ENCODE data around the gene OR2AJ1. TPM values are rescaled to one million over a fixed set of nuclear protein-coding genes. Genes with fewer than 3 reads are reported as not detected.

Gene OR2AJ1
- total and polyA plus RNA-seq, 2 donors (not counting 1 experiment from before 2014, with no cell fraction given) = not detected

- Mint-ChIP-seq H3K4me1 (peaks cover 2% of the 10 kb centered on the region), H3K27ac (no peak overlapping the region), H3K4me3 (no peak overlapping the region), H3K9me3 (ENCODE audit: insufficient read depth) (no peaks in the 10 kb centered on the region), H3K27me3 (no peaks in the 10 kb centered on the region)
- DNase-seq (no peak), ATAC-seq (ENCODE audit: low read depth) (no peak)
- H3K9ac ChIP-seq (ENCODE audit: low read length) = no peak overlapping the region
- TF ChIP-seq EZH2 (IDR thresholded peaks at IDR 0.05; ENCODE audit: borderline replicate concordance, insufficient read depth, low read depth, low read length, poor library complexity, severe bottlenecking) (no peak), CTCF (IDR thresholded peaks at IDR 0.05) (no peak)
- no peaks in the 10 kb centered on the region for H3K27me3 ChIP-seq (replicated peaks in 1 of 4; ENCODE audit: control extremely low read depth in 1 of 4, control insufficient read depth in 3 of 4, insufficient read depth in 4 of 4, low read length in 3 of 4)
- H3K4me2 ChIP-seq (replicated peaks; ENCODE audit: low read depth, low read length, poor library complexity, severe bottlenecking) = no peak overlapping the region
- no peaks in the 10 kb centered on the region for H4K20me1 ChIP-seq (ENCODE audit: control insufficient read depth, insufficient read depth, low read length, poor library complexity, severe bottlenecking)
- intact Hi-C loops (cut with micrococcal nuclease) = no loop called here
- ChIA-PET POLR2A (no interaction called here), CTCF (no interaction called here)
- no peak overlapping the region for H3K27ac ChIP-seq (ENCODE audit: low read length in 2 of 2)
- H3K4me1 ChIP-seq (ENCODE audit: control insufficient read depth in 2 of 2, insufficient read depth in 2 of 2, low read length in 2 of 2) = no peaks in the 10 kb centered on the region
- H3K4me3 ChIP-seq (ENCODE audit: control extremely low read depth in 1 of 5, extremely low read depth in 1 of 5, insufficient read depth in 1 of 5, low read depth in 2 of 5, low read length in 4 of 5) = no peak overlapping the region
- no peaks in the 10 kb centered on the region for H3K36me3 ChIP-seq (replicated peaks in 1 of 2; ENCODE audit: control extremely low read depth in 1 of 2, control insufficient read depth in 1 of 2, extremely low read depth in 1 of 2, insufficient read depth in 2 of 2, low read length in 1 of 2)
- WGBS (ENCODE audit: insufficient coverage) = 56% methylated on average over 2 of the region's 2 CpGs
- H2AFZ ChIP-seq (ENCODE audit: insufficient read depth, low read depth, low read length, poor library complexity, severe bottlenecking) = no peak overlapping the region
- H3K79me2 ChIP-seq (ENCODE audit: control insufficient read depth, insufficient read depth, low read length) = no peaks in the 10 kb centered on the region
- no peaks in the 10 kb centered on the region for H3K9me3 ChIP-seq (ENCODE audit: control extremely low read depth in 1 of 3, control insufficient read depth in 2 of 3, insufficient read depth in 1 of 3, low read length in 2 of 3)
Measured at GRCh38 chr1:247913786-247914185, 10.9 kb upstream of the OR2AJ1 start.

GRCh38 chr1:247914941-247915662, 9.6 kb upstream of the OR2AJ1 start:
- peaks cover 2% of the 10 kb centered on the region for H3K4me1 Mint-ChIP-seq
- H3K9ac ChIP-seq (ENCODE audit: low read length) = no peak overlapping the region
- H3K4me3 Mint-ChIP-seq = no peak overlapping the region

More at GRCh38 chr1:247914941-247915662, 9.6 kb upstream of the OR2AJ1 start:
- Histone ChIP-seq H4K20me1 (ENCODE audit: control insufficient read depth, insufficient read depth, low read length, poor library complexity, severe bottlenecking) (no peaks in the 10 kb centered on the region), H3K36me3 (replicated peaks in 1 of 2; ENCODE audit: control extremely low read depth in 1 of 2, control insufficient read depth in 1 of 2, extremely low read depth in 1 of 2, insufficient read depth in 2 of 2, low read length in 1 of 2) (no peaks in the 10 kb centered on the region), H2AFZ (ENCODE audit: insufficient read depth, low read depth, low read length, poor library complexity, severe bottlenecking) (no peak overlapping the region), H3K4me2 (replicated peaks; ENCODE audit: low read depth, low read length, poor library complexity, severe bottlenecking) (no peak overlapping the region), H3K4me3 (ENCODE audit: control extremely low read depth in 1 of 5, extremely low read depth in 1 of 5, insufficient read depth in 1 of 5, low read depth in 2 of 5, low read length in 4 of 5) (no peak overlapping the region), H3K27ac (ENCODE audit: low read length in 2 of 2) (no peak overlapping the region), H3K79me2 (ENCODE audit: control insufficient read depth, insufficient read depth, low read length) (no peaks in the 10 kb centered on the region), H3K9me3 (ENCODE audit: control extremely low read depth in 1 of 3, control insufficient read depth in 2 of 3, insufficient read depth in 1 of 3, low read length in 2 of 3) (no peaks in the 10 kb centered on the region), H3K4me1 (ENCODE audit: control insufficient read depth in 2 of 2, insufficient read depth in 2 of 2, low read length in 2 of 2) (no peaks in the 10 kb centered on the region), H3K27me3 (replicated peaks in 1 of 4; ENCODE audit: control extremely low read depth in 1 of 4, control insufficient read depth in 3 of 4, insufficient read depth in 4 of 4, low read length in 3 of 4) (no peaks in the 10 kb centered on the region)
- TF ChIP-seq CTCF (IDR thresholded peaks at IDR 0.05) (no peak), EZH2 (IDR thresholded peaks at IDR 0.05; ENCODE audit: borderline replicate concordance, insufficient read depth, low read depth, low read length, poor library complexity, severe bottlenecking) (no peak)
- intact Hi-C loops (cut with micrococcal nuclease) = no loop called here
- CTCF ChIA-PET = no interaction called here
- WGBS (ENCODE audit: insufficient coverage) = 61% methylated on average over 4 of the region's 4 CpGs
- Mint-ChIP-seq H3K9me3 (ENCODE audit: insufficient read depth) (no peaks in the 10 kb centered on the region), H3K27me3 (no peaks in the 10 kb centered on the region), H3K27ac (no peak overlapping the region)
- no peak for ATAC-seq (ENCODE audit: low read depth)
- POLR2A ChIA-PET = no interaction called here
- DNase-seq = no peak
